GM21528 (cell line): ENCODE data around the gene GOLGA1.
"Not testable (repeated sequence)": the region's sequence is repeated elsewhere in the genome, so short reads cannot be mapped to it uniquely, and the experiment has no call there.

Experiments used
- ATAC-seq: cut with Tn5 transposase; IDR thresholded peaks from one replicate; pipeline ENCODE4 v1.9.1; 2021; ENCODE audit warnings: mild to moderate bottlenecking, moderate library complexity; ENCODE audit not compliant: unreplicated experiment, low FRiP score

The GOLGA1 gene

GRCh38 chr9:124940894-124941678 lies at the start of gene GOLGA1:
Gene GOLGA1 (minus strand): TSS chr9:124941083. CDS start chr9:124938711, 2,372 bp downstream.
- ATAC-seq: peak; percentile 79

GRCh38 chr9:124983698-124984097 lies 42.8 kb upstream of the GOLGA1 start:
- no peak for ATAC-seq

GRCh38 chr9:124980431-124980830 lies 39.5 kb upstream of the GOLGA1 start:
- no peak for ATAC-seq

GRCh38 chr9:124975131-124975530 lies 34.2 kb upstream of the GOLGA1 start:
- no peak for ATAC-seq

- ATAC-seq: no peak
Observed at GRCh38 chr9:124973807-124974206, 32.9 kb upstream of the GOLGA1 start.

- no peak for ATAC-seq
Observed at GRCh38 chr9:124972241-124972770, 31.4 kb upstream of the GOLGA1 start.

GRCh38 chr9:124969401-124969800 lies 28.5 kb upstream of the GOLGA1 start:
- ATAC-seq: no peak

GRCh38 chr9:124968238-124968637 lies 27.4 kb upstream of the GOLGA1 start:
- no peak for ATAC-seq

- not testable (repeated sequence) for ATAC-seq
Observed at GRCh38 chr9:124965775-124966568, 25.1 kb upstream of the GOLGA1 start.

GRCh38 chr9:124964604-124965003 lies 23.7 kb upstream of the GOLGA1 start:
- ATAC-seq: no peak

GRCh38 chr9:124964056-124964455 lies 23.2 kb upstream of the GOLGA1 start:
- ATAC-seq: no peak

GRCh38 chr9:124960409-124960752 lies 19.5 kb upstream of the GOLGA1 start:
- no peak for ATAC-seq

- ATAC-seq: not testable (repeated sequence)
Observed at GRCh38 chr9:124959671-124960408, 19.0 kb upstream of the GOLGA1 start.

GRCh38 chr9:124954255-124954654 lies 13.4 kb upstream of the GOLGA1 start:
- no peak for ATAC-seq

- no peak for ATAC-seq
Observed at GRCh38 chr9:124950050-124950718, 9.3 kb upstream of the GOLGA1 start.

GRCh38 chr9:124949387-124949786 lies 8.5 kb upstream of the GOLGA1 start:
- no peak for ATAC-seq

GRCh38 chr9:124947727-124948391 lies 7.0 kb upstream of the GOLGA1 start:
- ATAC-seq: no peak

GRCh38 chr9:124946167-124946566 lies 5.3 kb upstream of the GOLGA1 start:
- ATAC-seq: no peak

GRCh38 chr9:124941679-124942561 lies 1.0 kb upstream of the GOLGA1 start:
- ATAC-seq: peak; percentile 33
